H9 (cell line): ENCODE data around the gene OS9. TPM values are rescaled to one million over a fixed set of nuclear protein-coding genes. Genes with fewer than 3 reads are reported as not detected.

Source experiments
- DNase-seq: peaks from one replicate; pipeline ENCODE4 v3.0.0-alpha.2; 2017
- H2AFZ ChIP-seq: one replicate; pipeline ENCODE4 v1.6.1; 2013; ENCODE audit warnings: mild to moderate bottlenecking, low read length, control low read depth, moderate library complexity
- H2AK5ac ChIP-seq: 2 replicates; pipeline ENCODE4 v1.6.1; 2013; ENCODE audit warnings: low read length, control low read depth, mixed read lengths; ENCODE audit not compliant: insufficient read length
- H2BK120ac ChIP-seq: one replicate; pipeline ENCODE4 v1.6.1; 2013; ENCODE audit warnings: low read depth, mild to moderate bottlenecking, low read length, control low read depth, inconsistent platforms; ENCODE audit not compliant: poor library complexity, severe bottlenecking
- H2BK12ac ChIP-seq: 2 replicates; pipeline ENCODE4 v1.6.1; 2013; ENCODE audit warnings: low read length, control low read depth, mixed read lengths, low read depth; ENCODE audit not compliant: insufficient read length
- H2BK15ac ChIP-seq: 2 replicates; pipeline ENCODE4 v1.6.1; 2013; ENCODE audit warnings: low read depth, low read length, control low read depth
- H2BK20ac ChIP-seq: one replicate; pipeline ENCODE4 v1.6.1; 2013; ENCODE audit warnings: low read depth, mild to moderate bottlenecking, low read length, control low read depth, inconsistent platforms; ENCODE audit not compliant: poor library complexity, severe bottlenecking
- H2BK5ac ChIP-seq: 2 replicates; pipeline ENCODE4 v1.6.1; 2013; ENCODE audit warnings: low read length, control low read depth, mixed read lengths; ENCODE audit not compliant: insufficient read length
- H3K14ac ChIP-seq: 2 replicates; pipeline ENCODE4 v1.6.1; 2013; ENCODE audit warnings: low read length, control low read depth; ENCODE audit not compliant: insufficient read depth
- H3K18ac ChIP-seq: 2 replicates; pipeline ENCODE4 v1.6.1; 2013; ENCODE audit warnings: low read depth, mild to moderate bottlenecking, mixed read lengths, low read length, control low read depth; ENCODE audit not compliant: insufficient read length
- H3K23ac ChIP-seq: 2 replicates; pipeline ENCODE4 v1.6.1; 2013; ENCODE audit warnings: low read length, control low read depth, mixed read lengths, low read depth; ENCODE audit not compliant: insufficient read length
- H3K23me2 ChIP-seq: 2 replicates; pipeline ENCODE4 v1.6.1; 2013; ENCODE audit warnings: low read depth, mild to moderate bottlenecking, mixed read lengths, low read length, control low read depth; ENCODE audit not compliant: insufficient read length, poor library complexity, severe bottlenecking
- H3K27ac ChIP-seq: 2 replicates; pipeline ENCODE4 v1.5.1; 2013; ENCODE audit warnings: low read length, control low read depth, mixed read lengths, low read depth; ENCODE audit not compliant: insufficient read length
- H3K27me3 ChIP-seq: 2 replicates; pipeline ENCODE4 v1.6.1; 2013; ENCODE audit warnings: low read length, control low read depth, inconsistent platforms; ENCODE audit not compliant: insufficient read depth
- H3K4ac ChIP-seq: 2 replicates; pipeline ENCODE4 v1.6.1; 2013; ENCODE audit warnings: low read depth, mild to moderate bottlenecking, control low read depth, inconsistent platforms, low read length, moderate library complexity
- H3K4me1 ChIP-seq: 2 replicates; pipeline ENCODE4 v1.6.1; 2013; ENCODE audit warnings: low read length, control low read depth, inconsistent platforms; ENCODE audit not compliant: insufficient read depth
- H3K4me2 ChIP-seq: 2 replicates; pipeline ENCODE4 v1.6.1; 2013; ENCODE audit warnings: low read length, control low read depth, mixed read lengths; ENCODE audit not compliant: insufficient read length, insufficient read depth
- H3K56ac ChIP-seq: 2 replicates; pipeline ENCODE4 v1.6.1; 2013; ENCODE audit warnings: low read depth, mild to moderate bottlenecking, mixed read lengths, low read length, control low read depth; ENCODE audit not compliant: insufficient read length
- H3K79me1 ChIP-seq: 2 replicates; pipeline ENCODE4 v1.6.1; 2013; ENCODE audit warnings: low read depth, mild to moderate bottlenecking, moderate library complexity, low read length, control low read depth, inconsistent platforms; ENCODE audit not compliant: insufficient read depth, poor library complexity, severe bottlenecking
- H3K79me2 ChIP-seq: 2 replicates; pipeline ENCODE4 v1.6.1; 2013; ENCODE audit warnings: low read length, control low read depth, inconsistent platforms; ENCODE audit not compliant: insufficient read depth
- H3K9ac ChIP-seq: 2 replicates; pipeline ENCODE4 v1.6.1; 2013; ENCODE audit warnings: low read length, control low read depth, mixed read lengths; ENCODE audit not compliant: insufficient read length; ENCODE audit errors: extremely low read depth
- H3K9me3 ChIP-seq: one replicate; pipeline ENCODE4 v1.6.1; 2013; ENCODE audit warnings: low read depth, low read length, inconsistent platforms; ENCODE audit not compliant: control insufficient read depth
- H3T11ph ChIP-seq: one replicate; pipeline ENCODE4 v1.6.1; 2013; ENCODE audit warnings: mild to moderate bottlenecking, low read length, control low read depth, inconsistent platforms
- H4K20me1 ChIP-seq: one replicate; pipeline ENCODE4 v1.6.1; 2013; ENCODE audit not compliant: control insufficient read depth, insufficient read length, insufficient read depth
- H4K5ac ChIP-seq: 2 replicates; pipeline ENCODE4 v1.6.1; 2013; ENCODE audit warnings: low read depth, mild to moderate bottlenecking, mixed read lengths, low read length, control low read depth; ENCODE audit not compliant: insufficient read length
- H4K8ac ChIP-seq: replicated peaks from 2 replicates; pipeline ENCODE4 v1.6.1; 2013; ENCODE audit warnings: low read length, control low read depth, mixed read lengths, low read depth; ENCODE audit not compliant: insufficient read length
- H4K91ac ChIP-seq: 2 replicates; pipeline ENCODE4 v1.6.1; 2013; ENCODE audit warnings: low read depth, mild to moderate bottlenecking, moderate library complexity, mixed read lengths, low read length, control low read depth; ENCODE audit not compliant: insufficient read length
- H3K27ac Mint-ChIP-seq, 3 experiments: 2 replicates in 2 of 3; 3 replicates in 1 of 3; pipeline ENCODE4 v1.8.0; 2020 to 2021; ENCODE audit warnings: mixed read lengths in 3 of 3, mild to moderate bottlenecking in 1 of 3, moderate library complexity in 1 of 3
- H3K27me3 Mint-ChIP-seq: 2 replicates; pipeline ENCODE4 v1.8.0; 2021; ENCODE audit warnings: low read depth, mild to moderate bottlenecking, moderate library complexity, mixed read lengths
- H3K36me3 Mint-ChIP-seq, 3 experiments: 2 replicates in 2 of 3; 3 replicates in 1 of 3; pipeline ENCODE4 v1.8.0; 2020 to 2021; ENCODE audit warnings: low read depth in 3 of 3, mixed read lengths in 3 of 3; ENCODE audit not compliant: insufficient read depth in 1 of 3
- H3K4me1 Mint-ChIP-seq, 2 experiments: 2 replicates each; pipeline ENCODE4 v1.8.0; 2020; ENCODE audit warnings: mixed read lengths in 2 of 2
- H3K4me3 Mint-ChIP-seq, 2 experiments: 2 replicates in 1 of 2; 3 replicates in 1 of 2; pipeline ENCODE4 v1.8.0; 2020 to 2021; ENCODE audit warnings: mild to moderate bottlenecking in 2 of 2, mixed read lengths in 2 of 2, moderate library complexity in 1 of 2
- H3K9me3 Mint-ChIP-seq, 2 experiments: 2 replicates in 1 of 2; 3 replicates in 1 of 2; pipeline ENCODE4 v1.8.0; 2020; ENCODE audit warnings: mild to moderate bottlenecking in 2 of 2, mixed read lengths in 2 of 2, moderate library complexity in 1 of 2
- CTCF ChIP-seq: fragments of 200-600 bp; sonication (generic); conservative IDR thresholded peaks from 3 replicates; pipeline ENCODE4 v1.8.0; 2021; ENCODE audit warnings: antibody characterized with exemption, mild to moderate bottlenecking
- WGBS: extraction: QIAGEN DNeasy Blood & Tissue Kit; methylation state at CpG from one replicate; pipeline ENCODE4 v1.1.7; 2013; ENCODE audit warnings: missing lambda C conversion rate, low lambda C conversion rate, mixed read lengths; ENCODE audit not compliant: insufficient read length; ENCODE audit errors: extremely low coverage; 5-methylcytosine and 5-hydroxymethylcytosine counted together
- total RNA-seq: library from RNA; stranded (reverse); gene quantifications from 2 replicates; pipeline ENCODE4 v1.2.1, GENCODE V29; 2021

OS9 gene
- total RNA-seq, 1 experiment from 2014 or later = 112 TPM

- Histone ChIP-seq H3K14ac (no peak overlapping the region), H2AFZ (no peak overlapping the region), H4K8ac (no peak overlapping the region), H2BK12ac (no peak overlapping the region), H2BK5ac (no peak overlapping the region), H3K4ac (no peak overlapping the region), H2BK20ac (no peak overlapping the region), H3K79me2 (no peaks in the 10 kb centered on the region), H4K20me1 (no peaks in the 10 kb centered on the region), H4K5ac (no peak overlapping the region), H3K9me3 (no peaks in the 10 kb centered on the region), H3K56ac (no peak overlapping the region), H3T11ph (no peak overlapping the region), H2BK15ac (no peak overlapping the region), H3K4me1 (no peaks in the 10 kb centered on the region), H3K4me2 (no peak overlapping the region), H3K27ac (no peak overlapping the region), H3K79me1 (no peaks in the 10 kb centered on the region), H3K9ac (no peak overlapping the region), H3K23ac (no peak overlapping the region), H2BK120ac (no peak overlapping the region), H2AK5ac (no peak overlapping the region), H3K18ac (no peak overlapping the region), H4K91ac (no peak overlapping the region), H3K27me3 (no peaks in the 10 kb centered on the region), H3K23me2 (no peaks in the 10 kb centered on the region)
- Mint-ChIP-seq H3K36me3 (peaks cover 5 to 25% (median 5%) of the 10 kb centered on the region in 3 experiments; a peak in 5 of 7 replicates), H3K4me3 (no peak overlapping the region), H3K27ac (no peak overlapping the region), H3K27me3 (no peaks in the 10 kb centered on the region), H3K9me3 (no peaks in the 10 kb centered on the region), H3K4me1 (no peaks in the 10 kb centered on the region)
- no CpG with 5 or more reads among the region's 3 CpGs for WGBS
- no peak for DNase-seq
- TF ChIP-seq CTCF = no peak
Observed at GRCh38 chr12:57712701-57713100, 18.8 kb downstream of the OS9 start.
